DOHH2 (cell line): ENCODE results near the gene CDH4.

Source experiments
- H3F3A ChIP-seq: fragments of 200-600 bp; sonication (generic), shearing (Covaris generic); 2 replicates; pipeline ENCODE4 v1.6.0; 2016; ENCODE audit warnings: antibody characterized with exemption, mild to moderate bottlenecking; ENCODE audit not compliant: control insufficient read depth, insufficient read depth
- H3K27ac ChIP-seq: fragments of 200-600 bp; sonication (generic); 2 replicates; pipeline ENCODE4 v1.5.1; 2014; ENCODE audit warnings: low read depth, mild to moderate bottlenecking, low read length, moderate library complexity
- H3K27me3 ChIP-seq: fragments of 200-600 bp; sonication (generic); 2 replicates; pipeline ENCODE4 v1.6.1; 2014; ENCODE audit warnings: mild to moderate bottlenecking, low read length, mixed read lengths; ENCODE audit not compliant: control insufficient read depth
- H3K36me3 ChIP-seq: fragments of 200-600 bp; sonication (generic); 2 replicates; pipeline ENCODE4 v1.6.1; 2014; ENCODE audit warnings: mild to moderate bottlenecking, low read length, moderate library complexity, mixed read lengths; ENCODE audit not compliant: control insufficient read depth
- H3K4me1 ChIP-seq: fragments of 200-600 bp; sonication (generic); 2 replicates; pipeline ENCODE4 v1.6.1; 2014; ENCODE audit warnings: mild to moderate bottlenecking, low read length, mixed read lengths; ENCODE audit not compliant: control insufficient read depth
- H3K4me2 ChIP-seq: fragments of 200-600 bp; sonication (generic); 2 replicates; pipeline ENCODE4 v1.6.0; 2014; ENCODE audit warnings: mild to moderate bottlenecking, low read length, moderate library complexity
- H3K4me3 ChIP-seq: fragments of 200-600 bp; sonication (generic); 2 replicates; pipeline ENCODE4 v1.5.1; 2014; ENCODE audit warnings: mild to moderate bottlenecking, low read length, mixed read lengths
- H3K79me2 ChIP-seq: fragments of 200-600 bp; sonication (generic); 2 replicates; pipeline ENCODE4 v1.6.1; 2014; ENCODE audit warnings: mild to moderate bottlenecking, low read length, mixed read lengths; ENCODE audit not compliant: control insufficient read depth
- H3K9me2 ChIP-seq: fragments of 200-600 bp; sonication (generic); replicated peaks from 2 replicates; pipeline ENCODE4 v1.6.1; 2014; ENCODE audit warnings: mild to moderate bottlenecking, low read length, mixed read lengths; ENCODE audit not compliant: control insufficient read depth
- H3K9me3 ChIP-seq: fragments of 200-600 bp; sonication (generic); 2 replicates; pipeline ENCODE4 v1.6.1; 2014; ENCODE audit warnings: antibody characterized with exemption, low read length, mixed read lengths; ENCODE audit not compliant: control insufficient read depth, insufficient read depth
- H4K20me1 ChIP-seq: fragments of 200-600 bp; sonication (generic); 2 replicates; pipeline ENCODE4 v1.6.0; 2014; ENCODE audit warnings: low read depth, mild to moderate bottlenecking, antibody characterized with exemption, low read length, moderate library complexity; ENCODE audit not compliant: control insufficient read depth, insufficient read depth
- CTCF ChIP-seq: fragments of 200-600 bp; sonication (generic); IDR thresholded peaks from one replicate; pipeline ENCODE4 v1.5.1; 2014; ENCODE audit warnings: antibody characterized with exemption, mild to moderate bottlenecking, low read depth, low read length; ENCODE audit not compliant: poor library complexity, severe bottlenecking
- EZH2phosphoT487 ChIP-seq: fragments of 200-600 bp; sonication (generic); IDR thresholded peaks from 2 replicates; pipeline ENCODE4 v1.6.1; 2017; ENCODE audit warnings: borderline replicate concordance, mild to moderate bottlenecking, antibody characterized with exemption, low read length, moderate library complexity, mixed read lengths

The CDH4 gene

GRCh38 chr20:61809006-61809770, 557.1 kb downstream of the CDH4 start:
- Histone ChIP-seq H3K79me2 (no peaks in the 10 kb centered on the region), H3K4me1 (no peaks in the 10 kb centered on the region), H3K27me3 (no peaks in the 10 kb centered on the region), H3K36me3 (no peaks in the 10 kb centered on the region), H3K4me3 (no peak overlapping the region), H4K20me1 (no peaks in the 10 kb centered on the region), H3K27ac (no peak overlapping the region), H3K4me2 (no peak overlapping the region), H3K9me3 (no peaks in the 10 kb centered on the region), H3F3A (no peaks in the 10 kb centered on the region), H3K9me2 (no peaks in the 10 kb centered on the region)
- TF ChIP-seq EZH2phosphoT487 (no peak), CTCF (no peak)

- Histone ChIP-seq H3K9me2 (no peaks in the 10 kb centered on the region), H3K79me2 (no peaks in the 10 kb centered on the region), H3F3A (no peaks in the 10 kb centered on the region), H3K27me3 (no peaks in the 10 kb centered on the region), H3K9me3 (no peaks in the 10 kb centered on the region), H3K4me3 (no peak overlapping the region), H3K4me1 (no peaks in the 10 kb centered on the region), H4K20me1 (no peaks in the 10 kb centered on the region), H3K4me2 (no peak overlapping the region), H3K36me3 (no peaks in the 10 kb centered on the region), H3K27ac (no peak overlapping the region)
- TF ChIP-seq EZH2phosphoT487 (no peak), CTCF (no peak)
These were observed 558.1 kb downstream of the CDH4 start for GRCh38 chr20:61810066-61810737.

- no peaks in the 10 kb centered on the region for H3K9me3 ChIP-seq
- H3K79me2 ChIP-seq: no peaks in the 10 kb centered on the region
- no peaks in the 10 kb centered on the region for H3K9me2 ChIP-seq
- no peaks in the 10 kb centered on the region for H3K4me1 ChIP-seq
- no peaks in the 10 kb centered on the region for H3F3A ChIP-seq
- H3K4me2 ChIP-seq: no peak overlapping the region
- no peaks in the 10 kb centered on the region for H3K36me3 ChIP-seq
- no peak overlapping the region for H3K27ac ChIP-seq
- TF ChIP-seq CTCF: no peak
- no peaks in the 10 kb centered on the region for H4K20me1 ChIP-seq
- no peak overlapping the region for H3K4me3 ChIP-seq
- H3K27me3 ChIP-seq: no peaks in the 10 kb centered on the region
These were observed 558.7 kb downstream of the CDH4 start for GRCh38 chr20:61810738-61811135.
